ENCODE data around the gene INKA2. TPM values are rescaled to one million over a fixed set of nuclear protein-coding genes. Genes with fewer than 3 reads are reported as not detected.
A peak's percentile ranks its signal among the peaks of the same experiment; 100 is the strongest.

INKA2 gene
- total and polyA plus RNA-seq, 4 experiments from 2014 or later, result 0.16 to 2.4 (median 1.2) TPM

DNA sequence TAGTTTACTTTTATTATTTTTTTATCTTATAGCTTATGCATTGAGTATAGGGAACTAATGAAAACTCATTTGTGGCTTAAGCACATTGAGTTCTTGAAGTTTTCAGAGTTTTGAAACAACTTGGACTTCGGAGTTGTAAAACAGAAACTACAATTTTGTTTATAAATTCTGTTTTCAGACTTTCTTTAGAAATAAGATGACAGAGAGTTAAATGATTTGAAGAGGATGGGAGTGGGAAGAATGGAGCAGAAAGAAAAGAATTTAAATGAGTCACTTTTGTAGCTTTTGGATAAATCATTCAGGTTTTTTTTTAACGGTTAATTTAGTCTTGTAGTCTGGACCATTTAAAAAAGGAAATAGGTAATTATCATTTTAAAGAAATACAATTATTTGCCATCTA lies 32.3 kb downstream of the INKA2 start:
- DNase-seq, result no peak
- no peak overlapping the region for H3K27ac ChIP-seq (ENCODE audit: low read depth, low read length)
- intact Hi-C loops (cut with micrococcal nuclease), result loop anchor here (5.0 kb wide), 1 partner anchor 45 kb away; no protein-coding TSS in a partner anchor
- H3K4me3 ChIP-seq (ENCODE audit: low read length in 2 of 2), result no peak overlapping the region
- ChIA-PET POLR2A (ENCODE audit: partially characterized antibody) (interaction anchor here (0.9 kb wide), 1 partner anchor 198 kb away, joined by 3 read pairs; no protein-coding TSS in a partner anchor), CTCF (ENCODE audit: partially characterized antibody) (interaction anchor here (1.0 to 5.9 kb wide), 5 partner anchors 8 to 199 kb away, joined by 3 to 43 read pairs (median 3); no protein-coding TSS in a partner anchor)
- no peak overlapping the region for H3K4me3 Mint-ChIP-seq
- H3K9me3 Mint-ChIP-seq, result no peaks in the 10 kb centered on the region
- peaks cover 0 to 8% (median 6%) of the 10 kb centered on the region in 4 donors for H3K4me1 Mint-ChIP-seq
- H3K27ac Mint-ChIP-seq, result peak overlapping the region in 6 of 7 donors; percentile 3 to 89 (median 71)
- no peaks in the 10 kb centered on the region for H3K27me3 Mint-ChIP-seq
- H3K36me3 ChIP-seq (ENCODE audit: insufficient read depth, low read length), result peaks cover 61% of the 10 kb centered on the region
- H3K9me3 ChIP-seq (ENCODE audit: control insufficient read depth in 1 of 2, low read length in 2 of 2), result no peaks in the 10 kb centered on the region
- H3K36me3 Mint-ChIP-seq, result peaks cover 42 to 69% of the 10 kb centered on the region in 2 donors
- H3K27me3 ChIP-seq (ENCODE audit: insufficient read depth, low read length), result no peaks in the 10 kb centered on the region
- no peaks in the 10 kb centered on the region for H3K4me1 ChIP-seq (ENCODE audit: insufficient read depth, low read length)

DNA sequence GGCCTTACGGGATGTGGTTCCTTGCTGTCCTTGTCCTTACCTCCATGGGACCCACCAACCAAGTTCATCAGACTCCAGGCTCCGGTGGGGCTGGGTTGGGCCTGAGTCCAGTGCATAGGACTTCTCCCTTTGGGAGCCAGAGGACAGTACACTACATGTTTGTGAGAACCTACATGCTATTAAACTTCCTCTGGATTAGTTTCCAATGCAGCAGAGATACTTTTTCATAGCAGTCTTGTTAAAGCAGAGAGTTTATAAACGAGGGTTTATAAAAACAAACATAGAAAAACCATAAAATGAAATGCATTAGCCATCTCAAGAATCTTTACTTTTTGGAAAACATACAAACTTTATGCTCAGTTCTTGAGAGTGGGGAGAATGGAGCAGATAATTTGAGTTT lies 33.4 kb downstream of the INKA2 start:
- no peaks in the 10 kb centered on the region for H3K4me1 ChIP-seq (ENCODE audit: insufficient read depth, low read length)
- Mint-ChIP-seq H3K4me1 (peaks cover under 1 to 13% (median 7%) of the 10 kb centered on the region in 4 donors), H3K36me3 (peaks cover 48 to 71% of the 10 kb centered on the region in 2 donors), H3K4me3 (no peak overlapping the region), H3K27me3 (no peaks in the 10 kb centered on the region), H3K27ac (peak overlapping the region; percentile 25 to 85 (median 59)), H3K9me3 (no peaks in the 10 kb centered on the region)
- POLR2A ChIA-PET (ENCODE audit: partially characterized antibody), result interaction anchor here (1.6 kb wide), 1 partner anchor 9 kb away, joined by 3 read pairs; no protein-coding TSS in a partner anchor
- H3K27ac ChIP-seq (ENCODE audit: low read depth, low read length), result no peak overlapping the region
- no peaks in the 10 kb centered on the region for H3K9me3 ChIP-seq (ENCODE audit: control insufficient read depth in 1 of 2, low read length in 2 of 2)
- no peaks in the 10 kb centered on the region for H3K27me3 ChIP-seq (ENCODE audit: insufficient read depth, low read length)
- intact Hi-C loops (cut with micrococcal nuclease), result loop anchor here (5.0 kb wide), 1 partner anchor 44 kb away; no protein-coding TSS in a partner anchor
- H3K36me3 ChIP-seq (ENCODE audit: insufficient read depth, low read length), result peaks cover 66% of the 10 kb centered on the region
- CTCF ChIA-PET (ENCODE audit: partially characterized antibody), result interaction anchor here (5.9 kb wide), 1 partner anchor 9 kb away, joined by 43 read pairs; no protein-coding TSS in a partner anchor
- no peak overlapping the region for H3K4me3 ChIP-seq (ENCODE audit: low read length in 2 of 2)
- no peak for DNase-seq

DNA sequence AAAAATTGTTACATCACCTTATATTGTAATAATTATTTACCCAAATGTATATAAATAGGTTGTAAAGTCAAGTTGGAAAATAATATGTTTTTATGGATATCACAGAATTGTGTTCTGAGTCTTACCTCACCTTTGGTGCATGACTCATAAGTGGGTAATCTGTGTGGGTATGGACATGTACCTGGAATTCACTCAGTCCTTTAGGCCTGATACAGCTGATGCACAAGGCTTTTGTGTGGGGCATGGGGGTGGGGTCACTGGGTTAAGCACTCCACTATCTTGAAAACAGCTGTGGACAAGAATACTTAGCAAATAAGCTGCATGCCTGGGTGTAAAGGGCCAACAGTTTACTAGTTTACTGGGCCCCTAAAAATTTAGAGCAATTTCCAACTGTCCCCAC lies 34.4 kb downstream of the INKA2 start:
- H3K4me1 Mint-ChIP-seq, result peaks cover 8 to 17% (median 11%) of the 10 kb centered on the region in 4 donors
- intact Hi-C loops (cut with micrococcal nuclease), result loop anchor here (5.0 kb wide), 1 partner anchor 42 kb away; no protein-coding TSS in a partner anchor
- H3K27me3 Mint-ChIP-seq, result no peaks in the 10 kb centered on the region
- H3K4me1 ChIP-seq (ENCODE audit: insufficient read depth, low read length), result no peaks in the 10 kb centered on the region
- DNase-seq, result no peak
- H3K27me3 ChIP-seq (ENCODE audit: insufficient read depth, low read length), result no peaks in the 10 kb centered on the region
- H3K9me3 Mint-ChIP-seq, result no peaks in the 10 kb centered on the region
- no peak overlapping the region for H3K4me3 ChIP-seq (ENCODE audit: low read length in 2 of 2)
- peaks cover 68% of the 10 kb centered on the region for H3K36me3 ChIP-seq (ENCODE audit: insufficient read depth, low read length)
- peaks cover 59 to 76% of the 10 kb centered on the region in 2 donors for H3K36me3 Mint-ChIP-seq
- peak overlapping the region in 1 of 7 donors; percentile 69 for H3K27ac Mint-ChIP-seq
- no peak overlapping the region for H3K27ac ChIP-seq (ENCODE audit: low read depth, low read length)
- CTCF ChIA-PET (ENCODE audit: partially characterized antibody), result interaction anchor here (2.3 to 5.9 kb wide), 2 partner anchors 10 to 197 kb away, joined by 15 to 43 read pairs; no protein-coding TSS in a partner anchor
- H3K4me3 Mint-ChIP-seq, result no peak overlapping the region
- no peaks in the 10 kb centered on the region for H3K9me3 ChIP-seq (ENCODE audit: control insufficient read depth in 1 of 2, low read length in 2 of 2)
- POLR2A ChIA-PET (ENCODE audit: partially characterized antibody), result interaction anchor here (1.3 to 1.6 kb wide), 2 partner anchors 10 to 188 kb away, joined by 3 to 4 read pairs; no protein-coding TSS in a partner anchor

DNA sequence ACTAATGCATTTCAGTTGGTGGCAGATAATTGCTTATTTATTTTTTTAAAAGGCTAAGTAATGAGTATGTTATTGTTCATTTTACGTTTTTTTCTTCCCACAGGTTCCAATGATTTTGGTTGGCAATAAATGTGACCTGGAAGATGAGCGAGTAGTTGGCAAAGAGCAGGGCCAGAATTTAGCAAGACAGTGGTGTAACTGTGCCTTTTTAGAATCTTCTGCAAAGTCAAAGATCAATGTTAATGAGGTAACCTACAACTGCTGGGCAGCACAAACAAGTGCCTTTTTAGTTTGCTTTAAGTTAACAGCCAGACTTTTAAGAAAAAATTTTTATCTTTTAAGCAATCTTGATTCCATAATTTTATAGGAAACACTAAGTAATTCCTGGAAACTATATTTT lies 35.0 kb downstream of the INKA2 start:
- Histone ChIP-seq H3K4me1 (ENCODE audit: insufficient read depth, low read length) (no peaks in the 10 kb centered on the region), H3K36me3 (ENCODE audit: insufficient read depth, low read length) (peaks cover 68% of the 10 kb centered on the region), H3K27me3 (ENCODE audit: insufficient read depth, low read length) (no peaks in the 10 kb centered on the region), H3K9me3 (ENCODE audit: control insufficient read depth in 1 of 2, low read length in 2 of 2) (no peaks in the 10 kb centered on the region), H3K4me3 (ENCODE audit: low read length in 2 of 2) (no peak overlapping the region), H3K27ac (ENCODE audit: low read depth, low read length) (no peak overlapping the region)
- Mint-ChIP-seq H3K36me3 (peaks cover 59 to 76% of the 10 kb centered on the region in 2 donors), H3K27me3 (no peaks in the 10 kb centered on the region), H3K9me3 (no peaks in the 10 kb centered on the region), H3K4me3 (no peak overlapping the region), H3K4me1 (peaks cover 4 to 13% (median 11%) of the 10 kb centered on the region in 4 donors), H3K27ac (peak overlapping the region in 3 of 7 donors; percentile 38 to 63 (median 44))
- CTCF ChIA-PET (ENCODE audit: partially characterized antibody), result interaction anchor here (1.8 to 5.9 kb wide), 3 partner anchors 11 to 196 kb away, joined by 8 to 43 read pairs (median 15); no protein-coding TSS in a partner anchor
- no peak for DNase-seq
- POLR2A ChIA-PET (ENCODE audit: partially characterized antibody), result interaction anchor here (1.3 to 1.6 kb wide), 2 partner anchors 11 to 187 kb away, joined by 3 to 4 read pairs; no protein-coding TSS in a partner anchor
- intact Hi-C loops (cut with micrococcal nuclease), result no loop called here

DNA sequence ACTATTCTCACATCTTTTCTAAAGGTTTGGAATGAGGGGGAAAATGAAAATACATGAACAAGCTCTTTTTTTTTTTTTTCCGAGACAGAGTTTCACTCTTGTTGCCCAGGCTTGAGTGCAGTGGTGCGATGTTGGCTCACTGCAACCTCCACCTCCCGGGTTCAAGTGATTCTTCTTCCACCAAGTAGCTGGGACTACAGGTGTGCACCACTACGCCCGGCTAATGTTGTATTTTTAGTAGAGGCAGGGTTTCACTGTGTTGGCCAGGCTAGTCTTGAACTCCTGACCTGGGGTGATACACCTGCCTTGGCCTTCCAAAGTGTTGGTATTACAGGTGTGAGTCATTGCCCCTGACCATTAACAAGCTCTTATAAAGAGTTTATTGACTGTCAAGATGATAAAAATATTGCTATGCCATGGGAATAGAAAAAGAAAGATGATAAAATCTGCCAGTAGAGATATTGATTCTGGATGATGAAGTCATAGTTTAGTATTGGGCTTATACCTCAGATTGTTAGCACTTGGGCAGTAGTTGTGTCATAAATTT lies 36.6 kb downstream of the INKA2 start:
- H3K4me3 Mint-ChIP-seq, result no peak overlapping the region
- POLR2A ChIA-PET (ENCODE audit: partially characterized antibody), result interaction anchor here (1.5 kb wide), 1 partner anchor 195 kb away, joined by 5 read pairs; no protein-coding TSS in a partner anchor
- no peaks in the 10 kb centered on the region for H3K27me3 Mint-ChIP-seq
- no peak for DNase-seq
- H3K27ac ChIP-seq (ENCODE audit: low read depth, low read length), result no peak overlapping the region
- peaks cover 6 to 16% (median 13%) of the 10 kb centered on the region in 4 donors for H3K4me1 Mint-ChIP-seq
- H3K9me3 ChIP-seq (ENCODE audit: control insufficient read depth in 1 of 2, low read length in 2 of 2), result no peaks in the 10 kb centered on the region
- peak overlapping the region in 5 of 7 donors; percentile 1 to 71 (median 46) for H3K27ac Mint-ChIP-seq
- H3K4me3 ChIP-seq (ENCODE audit: low read length in 2 of 2), result no peak overlapping the region
- no peaks in the 10 kb centered on the region for H3K4me1 ChIP-seq (ENCODE audit: insufficient read depth, low read length)
- H3K9me3 Mint-ChIP-seq, result no peaks in the 10 kb centered on the region
- no peaks in the 10 kb centered on the region for H3K27me3 ChIP-seq (ENCODE audit: insufficient read depth, low read length)
- H3K36me3 Mint-ChIP-seq, result peaks cover 56 to 72% of the 10 kb centered on the region in 2 donors
- peaks cover 68% of the 10 kb centered on the region for H3K36me3 ChIP-seq (ENCODE audit: insufficient read depth, low read length)
- CTCF ChIA-PET (ENCODE audit: partially characterized antibody), result interaction anchor here (0.7 to 5.9 kb wide), 5 partner anchors 12 to 1160 kb away, joined by 3 to 43 read pairs (median 9); no protein-coding TSS in a partner anchor
- intact Hi-C loops (cut with micrococcal nuclease), result no loop called here

DNA sequence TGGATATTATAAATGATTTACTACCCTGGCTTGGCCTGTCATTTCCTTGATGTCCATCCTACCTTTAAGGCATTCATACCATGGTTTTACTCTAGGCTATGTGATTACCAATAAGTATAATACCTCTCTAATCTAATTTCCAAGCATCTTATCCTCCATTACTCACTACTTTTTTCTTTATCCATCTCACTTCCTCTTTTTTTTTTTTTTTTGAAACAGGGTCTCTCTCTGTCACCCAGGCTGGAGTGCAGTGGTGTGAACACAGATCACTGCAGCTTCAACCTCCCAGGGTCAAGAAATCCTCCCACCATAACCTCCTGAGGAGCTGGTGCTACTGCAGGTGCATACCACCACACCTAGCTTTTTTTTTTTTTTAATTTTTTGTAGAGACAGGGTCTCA lies 39.9 kb downstream of the INKA2 start:
- H3K9me3 ChIP-seq (ENCODE audit: control insufficient read depth in 1 of 2, low read length in 2 of 2), result no peaks in the 10 kb centered on the region
- peaks cover 52 to 76% of the 10 kb centered on the region in 2 donors for H3K36me3 Mint-ChIP-seq
- H3K27me3 ChIP-seq (ENCODE audit: insufficient read depth, low read length), result no peaks in the 10 kb centered on the region
- CTCF ChIA-PET (ENCODE audit: partially characterized antibody), result interaction anchor here (1.4 to 2.2 kb wide), 3 partner anchors 12 to 191 kb away, joined by 6 to 8 read pairs (median 6); no protein-coding TSS in a partner anchor
- no peak for DNase-seq
- H3K27me3 Mint-ChIP-seq, result no peaks in the 10 kb centered on the region
- no peak overlapping the region for H3K27ac ChIP-seq (ENCODE audit: low read depth, low read length)
- intact Hi-C loops (cut with micrococcal nuclease), result loop anchor here (10.0 kb wide), 1 partner anchor 74 kb away; no protein-coding TSS in a partner anchor
- H3K4me1 ChIP-seq (ENCODE audit: insufficient read depth, low read length), result peaks cover 1% of the 10 kb centered on the region
- POLR2A ChIA-PET (ENCODE audit: partially characterized antibody), result interaction anchor here (1.7 kb wide), 1 partner anchor 191 kb away, joined by 4 read pairs; no protein-coding TSS in a partner anchor
- H3K4me3 ChIP-seq (ENCODE audit: low read length in 2 of 2), result no peak overlapping the region
- no peaks in the 10 kb centered on the region for H3K9me3 Mint-ChIP-seq
- H3K27ac Mint-ChIP-seq, result peak overlapping the region in 6 of 7 donors; percentile 7 to 72 (median 44)
- peaks cover 68% of the 10 kb centered on the region for H3K36me3 ChIP-seq (ENCODE audit: insufficient read depth, low read length)
- H3K4me1 Mint-ChIP-seq, result peaks cover 15 to 28% (median 22%) of the 10 kb centered on the region in 4 donors
- H3K4me3 Mint-ChIP-seq, result no peak overlapping the region

DNA sequence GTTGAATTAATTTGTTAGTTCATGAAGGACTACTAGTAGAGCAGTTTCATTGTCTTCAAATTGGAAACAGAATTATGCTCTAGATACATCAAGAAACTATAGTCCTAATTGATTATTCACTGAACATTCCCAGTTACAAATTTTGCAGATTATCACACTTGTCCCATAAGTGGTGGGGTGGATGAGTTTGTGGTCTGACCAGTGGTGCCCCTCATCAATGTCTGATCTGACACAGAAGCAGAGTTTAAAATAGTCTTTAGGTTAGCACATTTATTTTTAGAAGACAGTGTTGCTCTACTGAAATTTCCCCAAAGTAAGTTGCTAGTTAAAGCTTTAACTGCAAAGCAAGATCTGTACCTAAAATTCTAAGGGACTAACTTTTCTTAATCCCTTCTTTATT lies 42.9 kb downstream of the INKA2 start:
- no peaks in the 10 kb centered on the region for H3K9me3 ChIP-seq (ENCODE audit: control insufficient read depth in 1 of 2, low read length in 2 of 2)
- Mint-ChIP-seq H3K36me3 (peaks cover 53 to 81% of the 10 kb centered on the region in 2 donors), H3K4me1 (peaks cover 33 to 56% (median 40%) of the 10 kb centered on the region in 4 donors), H3K27ac (peak overlapping the region in 6 of 7 donors; percentile 33 to 82 (median 71)), H3K4me3 (no peak overlapping the region), H3K9me3 (no peaks in the 10 kb centered on the region), H3K27me3 (no peaks in the 10 kb centered on the region)
- intact Hi-C loops (cut with micrococcal nuclease), result loop anchor here (10.0 kb wide), 1 partner anchor 72 kb away; no protein-coding TSS in a partner anchor
- peaks cover 21% of the 10 kb centered on the region for H3K4me1 ChIP-seq (ENCODE audit: insufficient read depth, low read length)
- ChIA-PET CTCF (ENCODE audit: partially characterized antibody) (no interaction called here), POLR2A (ENCODE audit: partially characterized antibody) (no interaction called here)
- no peak overlapping the region for H3K4me3 ChIP-seq (ENCODE audit: low read length in 2 of 2)
- no peaks in the 10 kb centered on the region for H3K27me3 ChIP-seq (ENCODE audit: insufficient read depth, low read length)
- DNase-seq, result no peak
- H3K36me3 ChIP-seq (ENCODE audit: insufficient read depth, low read length), result peaks cover 75% of the 10 kb centered on the region
- H3K27ac ChIP-seq (ENCODE audit: low read depth, low read length), result no peak overlapping the region

Data from CD4-positive, alpha-beta memory T cell (primary cell).